Ishikawa (cell line): Measurements from ENCODE around the gene ICA1.

Experiments used
- CEBPB ChIP-seq: IDR thresholded peaks from 2 replicates; pipeline ENCODE4 v1.6.1; 2012
- CREB1 ChIP-seq: IDR thresholded peaks from 2 replicates; pipeline ENCODE4 v1.6.1; 2012; ENCODE audit warnings: low read depth
- EGR1 ChIP-seq: IDR thresholded peaks from 2 replicates; pipeline ENCODE4 v1.6.1; 2012
- EP300 ChIP-seq: IDR thresholded peaks from 2 replicates; pipeline ENCODE4 v1.6.1; 2012; ENCODE audit warnings: borderline replicate concordance
- FOXM1 ChIP-seq: IDR thresholded peaks from 2 replicates; pipeline ENCODE4 v1.6.1; 2012; ENCODE audit warnings: low read depth, borderline replicate concordance
- NFIC ChIP-seq: IDR thresholded peaks from 2 replicates; pipeline ENCODE4 v1.6.1; 2012
- RAD21 ChIP-seq: IDR thresholded peaks from 2 replicates; pipeline ENCODE4 v1.6.1; 2012; ENCODE audit warnings: low read depth
- REST ChIP-seq: IDR thresholded peaks from 2 replicates; pipeline ENCODE4 v1.6.1; 2012; ENCODE audit warnings: low read depth, mild to moderate bottlenecking
- TAF1 ChIP-seq: IDR thresholded peaks from 2 replicates; pipeline ENCODE4 v1.6.1; 2012; ENCODE audit warnings: low read depth, mild to moderate bottlenecking
- TCF12 ChIP-seq: IDR thresholded peaks from 2 replicates; pipeline ENCODE4 v1.6.1; 2012; ENCODE audit warnings: low read depth
- TEAD4 ChIP-seq: IDR thresholded peaks from 2 replicates; pipeline ENCODE4 v1.6.1; 2012
- USF1 ChIP-seq: IDR thresholded peaks from 2 replicates; pipeline ENCODE4 v1.6.1; 2012
- YY1 ChIP-seq: IDR thresholded peaks from 2 replicates; pipeline ENCODE4 v1.6.1; 2012; ENCODE audit warnings: low read depth
- ZBTB7A ChIP-seq: IDR thresholded peaks from 2 replicates; pipeline ENCODE4 v1.6.1; 2012; ENCODE audit warnings: low read depth
- TF ChIP-seq, protein P1 (sequence below): IDR thresholded peaks from 2 replicates; pipeline ENCODE4 v1.6.1; 2012

ICA1 gene

GRCh38 chr7:8232999-8233847, 28.7 kb downstream of the ICA1 start:
- TF ChIP-seq, protein P1, sequence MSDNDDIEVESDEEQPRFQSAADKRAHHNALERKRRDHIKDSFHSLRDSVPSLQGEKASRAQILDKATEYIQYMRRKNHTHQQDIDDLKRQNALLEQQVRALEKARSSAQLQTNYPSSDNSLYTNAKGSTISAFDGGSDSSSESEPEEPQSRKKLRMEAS = no peak
- TF ChIP-seq EP300 (no peak), USF1 (no peak), EGR1 (no peak)

GRCh38 chr7:8229927-8230326, 32.0 kb downstream of the ICA1 start:
- TF ChIP-seq TEAD4 (no peak), CEBPB (no peak), EGR1 (no peak), YY1 (no peak), EP300 (no peak)

GRCh38 chr7:8228766-8229674, 32.9 kb downstream of the ICA1 start:
- TF ChIP-seq NFIC = no peak
- no peak for TF ChIP-seq TEAD4
- TF ChIP-seq CREB1 = no peak
- TF ChIP-seq YY1 = no peak
- no peak for TF ChIP-seq TAF1
- no peak for TF ChIP-seq RAD21
- no peak for TF ChIP-seq USF1
- TF ChIP-seq ZBTB7A = no peak
- TF ChIP-seq FOXM1 = no peak

DNA sequence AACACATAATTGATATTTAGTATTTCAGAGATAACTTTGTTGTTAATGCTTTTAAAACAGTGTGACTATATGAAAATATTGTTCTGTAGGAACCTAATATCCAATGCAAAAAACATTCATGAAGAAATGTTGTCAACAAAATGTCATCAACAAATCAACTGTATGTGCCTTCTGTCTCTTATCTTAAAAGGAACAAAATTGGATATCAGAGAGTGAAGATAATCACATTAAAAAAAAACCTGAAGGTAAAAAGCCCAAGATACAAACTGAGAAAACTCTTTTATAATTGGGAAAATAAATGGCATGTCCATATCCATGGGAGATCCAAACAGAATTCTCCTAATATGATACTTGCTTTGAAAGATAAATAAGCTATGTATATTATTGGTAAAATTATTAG, 33.9 kb downstream of the ICA1 start:
- no peak for TF ChIP-seq TEAD4
- TF ChIP-seq NFIC = no peak
- TF ChIP-seq USF1 = no peak
- no peak for TF ChIP-seq TAF1
- no peak for TF ChIP-seq YY1
- no peak for TF ChIP-seq TCF12
- no peak for TF ChIP-seq RAD21
- TF ChIP-seq CREB1 = no peak
- no peak for TF ChIP-seq FOXM1
- no peak for TF ChIP-seq ZBTB7A
- TF ChIP-seq REST = no peak
- TF ChIP-seq EP300 = no peak
- no peak for TF ChIP-seq CEBPB

DNA sequence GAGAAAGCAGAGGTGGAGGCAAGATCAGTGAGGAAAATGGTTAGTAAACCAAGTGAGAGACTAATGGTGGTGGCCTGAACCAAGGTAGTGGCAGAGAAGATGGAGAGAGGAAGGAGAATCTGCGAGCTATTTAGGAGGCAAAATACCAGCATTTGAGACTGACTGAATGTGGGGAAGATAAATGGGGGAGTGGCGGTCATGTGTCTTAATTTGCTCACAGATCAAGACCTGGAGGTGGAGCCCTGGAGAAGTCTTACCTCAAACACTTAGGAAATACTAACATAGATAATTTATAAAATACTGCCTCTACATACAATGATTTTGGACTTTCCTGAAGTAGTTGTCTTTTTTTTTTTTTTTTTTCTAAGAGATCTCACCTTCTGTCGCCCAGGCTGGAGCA, 34.7 kb downstream of the ICA1 start:
- TF ChIP-seq CREB1 (no peak), USF1 (no peak), REST (no peak), RAD21 (no peak), TAF1 (no peak), TCF12 (no peak)
